Stimulated activated CD4-positive, alpha-beta T cell treated with anti-CD3 and anti-CD28 coated beads, Interleukin-15, amount 100 ng/mL, for 1 hour (primary cell): ENCODE results near the gene TOGARAM1.

Source experiments
- DNase-seq, 2 donors: peaks; one replicate each; pipeline ENCODE4 v3.0.0-alpha.2; 2020; ENCODE audit warnings: low read depth in 1 of 2, low spot score in 1 of 2

Gene TOGARAM1

DNA sequence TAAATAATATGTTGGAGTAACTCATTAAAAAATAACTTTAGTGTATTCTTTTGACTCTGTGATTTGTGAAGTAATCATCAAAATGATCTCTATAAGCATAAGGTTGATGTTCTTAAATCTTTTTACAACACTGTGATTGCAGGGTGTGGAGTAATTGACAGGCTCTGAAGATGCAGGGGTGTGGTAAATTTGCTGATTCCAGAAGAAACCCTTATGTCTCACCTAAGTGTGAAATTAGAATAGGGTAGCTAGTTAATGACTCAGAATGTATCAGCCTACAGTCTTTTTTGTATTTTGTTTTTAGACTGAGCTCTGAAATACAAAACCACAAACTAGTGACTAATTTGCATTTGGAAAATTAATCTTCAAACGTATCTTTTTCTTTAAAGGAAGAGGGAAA is 127.8 kb downstream of the TOGARAM1 start:
- no peak for DNase-seq

DNA sequence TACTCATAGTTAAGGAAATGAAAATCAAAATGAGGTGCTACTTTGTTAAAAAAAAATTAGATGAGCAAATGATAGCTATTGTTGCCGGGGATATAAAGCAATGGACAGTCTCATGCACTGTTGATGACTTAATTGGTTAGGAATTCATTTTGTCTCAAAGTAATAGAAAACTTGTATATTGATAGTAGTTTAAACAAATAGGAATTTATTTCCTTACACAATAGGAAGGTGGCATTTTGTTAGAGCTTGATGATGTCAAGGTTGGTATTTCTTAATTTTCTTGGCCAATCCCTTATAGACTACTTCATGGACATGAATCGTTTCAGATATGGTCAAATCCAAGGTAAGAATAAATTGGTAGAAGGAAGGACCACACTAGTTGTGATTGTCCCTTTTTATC is 129.7 kb downstream of the TOGARAM1 start:
- no peak for DNase-seq

DNA sequence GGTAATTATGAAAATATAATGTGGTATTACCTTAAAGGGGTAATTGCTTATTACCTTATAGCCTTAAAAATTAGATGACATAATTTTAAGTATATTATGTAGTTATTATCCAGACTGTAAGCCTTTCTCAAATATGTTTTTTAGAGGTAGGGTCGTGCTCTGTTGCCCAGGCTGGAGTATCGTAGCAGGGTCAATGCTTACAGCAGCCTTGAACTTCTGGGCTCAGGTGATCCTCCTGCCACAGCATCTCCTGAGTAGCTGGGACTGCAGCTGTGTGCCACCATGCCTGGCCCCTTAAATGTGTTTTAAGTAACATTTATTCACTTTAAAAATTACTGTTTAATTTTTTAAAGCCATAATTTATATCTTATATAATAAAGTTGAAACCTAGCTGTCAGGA is 132.3 kb downstream of the TOGARAM1 start:
- no peak for DNase-seq

DNA sequence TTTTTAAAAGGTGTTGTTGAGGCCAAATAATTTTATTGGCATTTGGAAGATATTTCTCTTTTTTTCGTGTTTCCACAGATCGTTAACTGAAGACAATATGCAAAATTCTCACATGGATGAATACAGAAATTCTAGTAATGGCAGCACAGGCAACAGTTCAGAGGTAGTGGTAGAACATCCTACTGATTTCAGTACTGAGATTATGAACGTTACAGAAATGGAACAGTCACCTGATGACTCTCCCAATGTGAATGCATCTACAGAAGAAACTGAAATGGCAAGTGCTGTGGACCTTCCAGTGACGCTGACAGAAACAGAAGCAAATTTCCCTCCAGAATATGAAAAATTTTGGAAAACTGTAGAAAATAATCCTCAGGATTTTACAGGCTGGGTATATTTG is 133.2 kb downstream of the TOGARAM1 start:
- DNase-seq, result no peak

DNA sequence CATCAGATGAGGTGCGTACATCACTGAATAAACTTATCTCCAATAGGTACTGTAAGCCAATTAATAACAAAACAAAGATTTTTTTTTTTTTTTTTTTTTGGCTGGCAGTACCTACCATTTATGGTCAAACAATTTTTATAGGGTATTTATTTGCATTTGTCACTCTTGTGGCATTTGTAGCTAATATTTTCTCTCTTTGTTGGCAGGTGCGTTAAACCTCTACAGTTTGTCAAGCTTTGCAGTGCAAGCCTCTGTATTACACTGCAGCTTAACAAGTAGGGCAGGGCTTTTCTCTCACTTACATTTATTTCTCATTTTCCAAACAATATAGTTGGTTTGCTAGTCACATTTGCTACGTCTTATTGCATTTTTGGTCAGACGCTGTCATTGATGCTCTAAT is 134.2 kb downstream of the TOGARAM1 start:
- no peak for DNase-seq

DNA sequence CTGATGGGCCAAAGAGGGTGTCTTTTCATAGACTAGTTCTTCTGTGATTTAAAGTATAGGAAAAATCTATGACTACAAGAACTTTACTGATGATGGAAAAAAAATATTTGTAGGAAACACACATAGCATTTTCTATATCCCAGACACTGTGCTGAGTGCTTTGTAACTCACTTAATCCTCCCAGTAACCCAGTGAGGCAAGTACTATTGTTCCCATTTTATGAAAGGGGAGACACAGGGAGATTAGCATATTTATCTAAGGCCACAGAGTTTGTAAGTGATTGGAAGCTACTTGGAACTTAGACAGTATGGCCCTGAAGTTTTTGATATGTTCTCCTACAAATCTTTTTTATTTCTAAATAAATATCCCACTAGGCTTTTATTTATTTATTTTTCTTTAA is 141.8 kb downstream of the TOGARAM1 start:
- DNase-seq, result no peak

DNA sequence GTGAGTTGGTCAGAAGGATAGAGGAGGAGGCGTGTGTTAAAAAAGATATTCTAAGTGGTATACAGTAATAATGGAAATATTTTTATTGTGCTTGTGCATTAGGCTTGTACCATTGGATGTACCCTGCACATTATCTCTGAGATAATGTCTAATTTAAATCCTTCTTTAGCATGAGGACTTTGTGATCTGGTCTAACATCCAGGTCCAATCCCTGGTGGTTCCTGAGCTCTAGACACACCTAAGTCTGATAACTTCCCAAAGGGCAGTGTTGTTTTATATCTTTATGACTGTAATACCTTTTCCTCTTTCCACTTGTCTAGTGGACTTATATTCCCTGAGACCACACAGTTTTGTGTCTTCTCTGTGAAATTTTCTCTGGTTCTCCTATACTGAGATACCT is 142.6 kb downstream of the TOGARAM1 start:
- no peak for DNase-seq

DNA sequence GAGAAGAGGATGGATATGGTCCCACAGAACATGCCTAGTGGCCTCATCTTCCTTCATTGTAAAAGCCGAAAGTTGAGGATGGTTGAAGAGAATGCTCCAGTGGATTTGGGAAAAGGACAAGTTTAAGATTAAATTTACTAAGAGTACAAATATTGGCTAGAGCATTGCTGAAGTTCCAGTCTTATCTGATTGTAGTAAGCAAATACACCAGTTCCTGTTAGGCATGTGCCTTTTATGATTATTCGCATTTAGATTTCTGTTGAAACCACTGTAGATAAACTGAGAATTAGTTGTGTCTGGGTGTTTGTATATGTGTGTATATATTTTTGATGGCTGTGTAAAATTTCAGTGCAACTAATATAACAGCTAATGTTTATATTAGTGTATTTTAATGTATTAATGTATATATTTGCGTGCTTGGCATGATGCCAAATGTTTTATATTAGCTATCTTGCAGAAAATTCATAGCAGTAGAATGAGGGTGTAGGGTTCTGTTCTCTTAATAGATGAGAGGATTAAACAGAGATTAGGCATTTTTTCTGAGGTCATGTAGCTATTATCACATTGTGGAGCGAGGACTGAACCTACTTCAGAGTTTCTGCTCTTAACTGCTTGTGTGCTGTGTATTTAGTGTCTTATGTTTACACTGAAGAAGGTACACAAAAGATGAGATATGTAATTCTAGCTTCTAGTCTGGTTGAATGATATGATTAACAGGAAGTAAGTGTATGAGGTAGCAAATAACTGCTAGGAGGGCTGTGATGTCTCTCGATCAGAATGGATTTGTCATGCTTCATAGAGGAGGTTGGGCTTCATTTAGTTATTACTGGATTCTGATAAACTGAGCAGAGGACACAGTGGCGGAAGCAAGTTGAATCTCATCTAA is 151.1 kb downstream of the TOGARAM1 start:
- DNase-seq, result no peak

DNA sequence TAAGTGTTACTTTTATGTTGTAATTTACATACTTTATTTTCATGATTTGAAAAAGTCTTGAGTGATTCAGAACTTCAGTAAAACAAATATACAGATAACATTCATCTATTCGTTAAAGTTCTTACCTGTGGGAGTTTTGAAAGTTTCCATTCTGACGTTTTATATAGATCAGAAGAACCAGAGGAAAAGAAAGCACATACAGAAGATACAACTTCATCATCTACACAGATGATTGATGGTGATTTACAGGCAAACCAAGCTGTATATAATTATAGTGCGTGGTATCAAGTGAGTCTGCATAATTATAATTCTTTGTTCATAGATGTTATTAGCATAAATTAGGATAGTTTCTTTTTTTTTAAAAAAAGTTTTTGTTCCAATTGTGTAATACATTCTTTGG is 152.3 kb downstream of the TOGARAM1 start:
- no peak for DNase-seq

DNA sequence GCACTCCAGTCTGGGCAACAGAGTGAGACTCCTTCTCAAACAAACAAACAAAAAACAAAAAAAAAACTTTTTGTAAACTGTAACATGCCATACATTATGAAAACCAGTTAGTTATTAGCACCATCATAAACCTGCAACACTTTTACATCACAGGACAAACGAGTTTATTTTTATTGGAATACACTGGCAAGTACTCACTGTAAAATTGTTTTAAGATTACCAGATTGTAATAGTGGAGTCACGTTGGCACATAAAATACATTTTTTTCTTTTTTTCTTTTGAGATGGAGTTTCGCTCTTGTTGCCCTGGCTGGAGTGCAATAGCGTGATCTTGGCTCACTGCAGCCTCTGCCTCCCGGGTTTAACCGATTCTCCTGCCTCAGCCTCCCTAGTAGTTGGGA is 156.6 kb downstream of the TOGARAM1 start:
- DNase-seq, result no peak

DNA sequence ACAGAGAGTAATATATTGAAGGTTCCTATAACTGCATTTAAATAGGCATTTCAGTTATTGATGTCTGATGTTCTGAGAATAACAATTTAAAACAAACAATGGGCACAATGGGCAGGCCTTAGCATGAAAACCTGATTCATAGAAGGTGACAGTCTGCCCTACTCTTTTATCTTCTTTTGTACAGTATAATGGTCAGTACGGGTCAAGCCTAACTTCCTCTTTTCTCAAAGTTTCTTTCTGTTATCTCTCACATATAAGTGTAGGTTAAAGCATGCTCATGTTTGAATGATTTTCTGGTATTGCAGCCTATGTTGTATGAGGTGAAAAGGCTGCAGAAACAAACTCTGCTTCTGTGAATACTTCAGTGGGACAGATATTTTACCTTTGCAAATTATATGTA is 158.1 kb downstream of the TOGARAM1 start:
- no peak for DNase-seq

DNA sequence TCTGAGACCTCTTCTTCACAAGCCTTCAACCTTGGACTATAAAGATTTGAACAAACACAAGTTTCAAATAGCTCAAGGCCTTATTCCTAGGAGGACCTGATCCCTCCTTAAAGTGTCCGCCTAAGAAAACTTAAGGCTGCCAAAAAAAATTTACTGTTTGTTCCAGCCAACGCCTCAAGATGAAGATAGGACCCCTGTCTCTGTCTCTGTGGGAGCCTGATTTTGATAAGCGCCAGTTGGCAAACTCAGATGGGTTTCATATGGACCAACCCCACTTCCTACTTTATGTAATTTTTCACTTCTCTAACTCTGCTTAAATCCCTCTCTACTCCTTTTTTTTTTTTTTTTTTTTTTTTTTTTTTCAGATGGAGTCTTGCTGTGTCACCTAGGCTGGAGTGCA is 161.3 kb downstream of the TOGARAM1 start:
- no peak for DNase-seq
